GM23338 (cell line): ENCODE results near the gene UNC13C. TPM values are rescaled to one million over a fixed set of nuclear protein-coding genes. Genes with fewer than 3 reads are reported as not detected.

Source experiments
- ATAC-seq: fragments of 200-7000 bp; cut with Tn5 transposase; 3 replicates; pipeline ENCODE4 v1.9.1; 2020
- DNase-seq: peaks from one replicate; pipeline ENCODE4 v3.0.0-alpha.2; 2015; ENCODE audit warnings: low spot score
- H2AFZ ChIP-seq: fragments of 200-600 bp; sonication (generic); 2 replicates; pipeline ENCODE4 v1.8.0; 2016; ENCODE audit warnings: antibody characterized with exemption, mild to moderate bottlenecking, moderate library complexity
- H3F3A ChIP-seq: fragments of 200-600 bp; sonication (generic); replicated peaks from 2 replicates; pipeline ENCODE4 v1.8.0; 2017; ENCODE audit warnings: antibody characterized with exemption, mixed run types, low read depth
- H3K27ac ChIP-seq: fragments of 200-600 bp; sonication (generic); 2 replicates; pipeline ENCODE4 v1.6.1; 2016; ENCODE audit warnings: low read depth
- H3K27me3 ChIP-seq: fragments of 200-600 bp; sonication (generic); 2 replicates; pipeline ENCODE4 v1.8.0; 2016; ENCODE audit warnings: mild to moderate bottlenecking, mixed run types, moderate library complexity; ENCODE audit not compliant: insufficient read depth
- H3K36me3 ChIP-seq: fragments of 200-600 bp; sonication (generic); 2 replicates; pipeline ENCODE4 v1.8.0; 2016; ENCODE audit warnings: mild to moderate bottlenecking; ENCODE audit not compliant: insufficient read depth
- H3K4me1 ChIP-seq: fragments of 200-600 bp; sonication (generic); 2 replicates; pipeline ENCODE4 v1.8.0; 2016; ENCODE audit warnings: mild to moderate bottlenecking, moderate library complexity; ENCODE audit not compliant: insufficient read depth
- H3K4me2 ChIP-seq: fragments of 200-600 bp; sonication (generic); 2 replicates; pipeline ENCODE4 v1.7.1; 2017; ENCODE audit warnings: mixed run types
- H3K4me3 ChIP-seq: fragments of 200-600 bp; sonication (generic); 2 replicates; pipeline ENCODE4 v1.6.1; 2016; ENCODE audit warnings: mixed run types
- H3K79me2 ChIP-seq: fragments of 200-600 bp; sonication (generic); replicated peaks from 2 replicates; pipeline ENCODE4 v1.8.0; 2017; ENCODE audit warnings: mild to moderate bottlenecking; ENCODE audit not compliant: insufficient read depth
- H3K9me2 ChIP-seq: fragments of 200-600 bp; sonication (generic); 2 replicates; pipeline ENCODE4 v1.8.0; 2017; ENCODE audit not compliant: insufficient read depth
- H4K20me1 ChIP-seq: fragments of 200-600 bp; sonication (generic); replicated peaks from 2 replicates; pipeline ENCODE4 v1.8.0; 2017; ENCODE audit warnings: mild to moderate bottlenecking; ENCODE audit not compliant: insufficient read depth
- H3K27ac Mint-ChIP-seq: 2 replicates; pipeline ENCODE4 v1.8.0; 2020; ENCODE audit warnings: inconsistent platforms, mild to moderate bottlenecking, moderate library complexity, mixed read lengths
- H3K27me3 Mint-ChIP-seq: 3 replicates; pipeline ENCODE4 v1.8.0; 2022; ENCODE audit warnings: low read depth, mild to moderate bottlenecking, moderate library complexity, mixed read lengths, inconsistent platforms; ENCODE audit not compliant: insufficient read depth, poor library complexity
- H3K36me3 Mint-ChIP-seq: 3 replicates; pipeline ENCODE4 v1.8.0; 2021; ENCODE audit warnings: low read depth, mild to moderate bottlenecking, inconsistent platforms, moderate library complexity, mixed read lengths
- H3K4me1 Mint-ChIP-seq: 3 replicates; pipeline ENCODE4 v1.8.0; 2020; ENCODE audit warnings: mild to moderate bottlenecking, inconsistent platforms, mixed read lengths
- H3K4me3 Mint-ChIP-seq: 3 replicates; pipeline ENCODE4 v1.8.0; 2021; ENCODE audit warnings: moderate library complexity, mild to moderate bottlenecking, inconsistent platforms, mixed read lengths
- H3K9me3 Mint-ChIP-seq: 3 replicates; pipeline ENCODE4 v1.8.0; 2020; ENCODE audit warnings: moderate library complexity, mild to moderate bottlenecking, inconsistent platforms, mixed read lengths
- EZH2 ChIP-seq: fragments of 200-600 bp; sonication (generic); IDR thresholded peaks from one replicate; pipeline ENCODE4 v1.8.0; 2017; ENCODE audit warnings: antibody characterized with exemption, mild to moderate bottlenecking, low read depth; ENCODE audit not compliant: unreplicated experiment
- EZH2phosphoT487 ChIP-seq: fragments of 200-600 bp; sonication (generic); IDR thresholded peaks from one replicate; pipeline ENCODE4 v1.8.1; 2018; ENCODE audit warnings: antibody characterized with exemption; ENCODE audit not compliant: unreplicated experiment
- JUNB ChIP-seq: IDR thresholded peaks from one replicate; pipeline ENCODE4 v1.6.1; 2016; ENCODE audit warnings: antibody characterized with exemption; ENCODE audit not compliant: unreplicated experiment
- POLR2AphosphoS5 ChIP-seq: IDR thresholded peaks from 2 replicates; pipeline ENCODE4 v1.6.1; 2016; ENCODE audit warnings: antibody characterized with exemption, low read depth
- STAT1 ChIP-seq: IDR thresholded peaks from one replicate; pipeline ENCODE4 v1.6.1; 2016; ENCODE audit warnings: antibody characterized with exemption; ENCODE audit not compliant: unreplicated experiment
- ZNF331 ChIP-seq: fragments of 250-450 bp; sonication (Bioruptor Pico); IDR thresholded peaks from 2 replicates; pipeline ENCODE4 v1.5.0; 2020; ENCODE audit warnings: low read depth, mild to moderate bottlenecking, moderate library complexity
- polyA plus RNA-seq: library from polyadenylated mRNA; unstranded; fragments of >200 nt; fragmentation: Nextera tagmentation; extraction: Ambion mirVana; gene quantifications from 2 replicates; pipeline ENCODE4 v1.2.1, GENCODE V29; 2016
- total RNA-seq: library from RNA; depleted of rRNA; stranded (reverse); fragments of >200 nt; shearing (Covaris generic); gene quantifications from 2 replicates; pipeline ENCODE4 v1.2.3, GENCODE V29; 2014
- TF ChIP-seq, protein P1 (sequence below), 2 experiments: fragments of 200-600 bp in 1 of 2; sonication (generic) in 1 of 2; conservative IDR thresholded peaks; 2 replicates each; pipeline versions ENCODE4 v1.5.1 to v1.6.1; 2016 to 2017; ENCODE audit warnings: antibody characterized with exemption in 2 of 2, low read depth in 2 of 2, mild to moderate bottlenecking in 2 of 2, moderate library complexity in 1 of 2
- TF ChIP-seq, protein P2 (sequence below): IDR thresholded peaks from 2 replicates; pipeline ENCODE4 v1.6.1; 2016; ENCODE audit warnings: antibody characterized with exemption
- TF ChIP-seq, protein P3 (sequence below): fragments of 250-450 bp; sonication (Bioruptor Pico); IDR thresholded peaks from 2 replicates; pipeline ENCODE4 v1.5.0; 2020; ENCODE audit warnings: mild to moderate bottlenecking, moderate library complexity

Gene UNC13C
- total and polyA plus RNA-seq, 2 experiments from 2014 or later: 0.03 TPM; not detected in 1

DNA sequence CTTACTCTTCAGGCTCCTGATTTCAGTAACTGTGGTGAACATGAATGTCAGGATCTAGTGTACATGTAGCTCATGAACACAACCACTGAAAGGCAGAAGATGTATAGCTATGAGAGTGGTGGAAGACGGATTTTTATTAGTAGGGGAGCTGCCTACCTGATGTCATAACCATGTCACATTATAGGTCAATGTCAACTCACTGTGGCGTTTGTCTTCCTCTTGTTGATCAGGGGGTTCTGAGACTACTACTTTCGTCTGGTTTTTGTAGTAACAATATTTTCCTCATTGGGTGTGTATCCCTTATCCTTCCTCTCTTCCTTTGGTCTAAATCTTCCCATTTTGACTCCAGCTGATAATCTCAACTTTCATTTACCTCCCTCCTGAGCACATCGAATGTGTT, 7.3 kb downstream of the UNC13C start:
- Mint-ChIP-seq H3K4me1 (no peaks in the 10 kb centered on the region), H3K9me3 (peaks cover 27% of the 10 kb centered on the region), H3K36me3 (no peaks in the 10 kb centered on the region), H3K27ac (no peak overlapping the region), H3K27me3 (peaks cover 2% of the 10 kb centered on the region), H3K4me3 (no peak overlapping the region)
- Histone ChIP-seq H3K36me3 (no peaks in the 10 kb centered on the region; the same call in 1 of the 2 replicates), H3K9me2 (no peaks in the 10 kb centered on the region), H3K27ac (no peak overlapping the region), H3F3A (no peaks in the 10 kb centered on the region), H2AFZ (no peak overlapping the region), H3K27me3 (no peaks in the 10 kb centered on the region), H3K4me2 (no peak overlapping the region), H4K20me1 (no peaks in the 10 kb centered on the region), H3K79me2 (no peaks in the 10 kb centered on the region), H3K4me3 (no peak overlapping the region), H3K4me1 (no peaks in the 10 kb centered on the region)
- ATAC-seq (no peak), DNase-seq (no peak)
- TF ChIP-seq STAT1 (no peak), EZH2 (no peak), POLR2AphosphoS5 (no peak), JUNB (no peak)
- TF ChIP-seq, protein P1, sequence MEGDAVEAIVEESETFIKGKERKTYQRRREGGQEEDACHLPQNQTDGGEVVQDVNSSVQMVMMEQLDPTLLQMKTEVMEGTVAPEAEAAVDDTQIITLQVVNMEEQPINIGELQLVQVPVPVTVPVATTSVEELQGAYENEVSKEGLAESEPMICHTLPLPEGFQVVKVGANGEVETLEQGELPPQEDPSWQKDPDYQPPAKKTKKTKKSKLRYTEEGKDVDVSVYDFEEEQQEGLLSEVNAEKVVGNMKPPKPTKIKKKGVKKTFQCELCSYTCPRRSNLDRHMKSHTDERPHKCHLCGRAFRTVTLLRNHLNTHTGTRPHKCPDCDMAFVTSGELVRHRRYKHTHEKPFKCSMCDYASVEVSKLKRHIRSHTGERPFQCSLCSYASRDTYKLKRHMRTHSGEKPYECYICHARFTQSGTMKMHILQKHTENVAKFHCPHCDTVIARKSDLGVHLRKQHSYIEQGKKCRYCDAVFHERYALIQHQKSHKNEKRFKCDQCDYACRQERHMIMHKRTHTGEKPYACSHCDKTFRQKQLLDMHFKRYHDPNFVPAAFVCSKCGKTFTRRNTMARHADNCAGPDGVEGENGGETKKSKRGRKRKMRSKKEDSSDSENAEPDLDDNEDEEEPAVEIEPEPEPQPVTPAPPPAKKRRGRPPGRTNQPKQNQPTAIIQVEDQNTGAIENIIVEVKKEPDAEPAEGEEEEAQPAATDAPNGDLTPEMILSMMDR (conservative IDR thresholded peaks at IDR 0.05; ENCODE audit: low read depth in 2 of 2): no peak
- TF ChIP-seq, protein P2, sequence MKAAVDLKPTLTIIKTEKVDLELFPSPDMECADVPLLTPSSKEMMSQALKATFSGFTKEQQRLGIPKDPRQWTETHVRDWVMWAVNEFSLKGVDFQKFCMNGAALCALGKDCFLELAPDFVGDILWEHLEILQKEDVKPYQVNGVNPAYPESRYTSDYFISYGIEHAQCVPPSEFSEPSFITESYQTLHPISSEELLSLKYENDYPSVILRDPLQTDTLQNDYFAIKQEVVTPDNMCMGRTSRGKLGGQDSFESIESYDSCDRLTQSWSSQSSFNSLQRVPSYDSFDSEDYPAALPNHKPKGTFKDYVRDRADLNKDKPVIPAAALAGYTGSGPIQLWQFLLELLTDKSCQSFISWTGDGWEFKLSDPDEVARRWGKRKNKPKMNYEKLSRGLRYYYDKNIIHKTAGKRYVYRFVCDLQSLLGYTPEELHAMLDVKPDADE: no peak

DNA sequence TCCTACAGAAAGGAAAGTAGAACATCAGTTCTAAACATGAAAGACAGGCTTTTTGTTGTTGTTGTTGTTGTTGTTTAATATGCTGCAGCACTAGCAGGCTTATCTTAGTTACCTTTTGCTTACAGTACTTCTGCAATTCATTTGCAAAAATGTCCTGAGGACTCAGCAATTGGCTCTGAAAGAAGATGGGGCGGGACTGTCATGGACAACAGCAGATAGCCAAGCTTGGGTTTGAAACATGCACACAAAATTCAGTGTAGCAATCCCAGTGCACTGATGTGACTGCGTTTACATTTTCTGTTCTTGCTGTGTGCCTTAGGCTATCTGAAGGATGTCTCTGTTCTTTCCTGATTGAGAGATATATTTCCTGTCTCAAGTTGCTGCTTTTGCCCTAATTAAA, 9.2 kb downstream of the UNC13C start:
- no peaks in the 10 kb centered on the region; the same call in 1 of the 2 replicates for H3K36me3 ChIP-seq
- H3K4me2 ChIP-seq: no peak overlapping the region
- Mint-ChIP-seq H3K4me1 (no peaks in the 10 kb centered on the region), H3K9me3 (peaks cover 36% of the 10 kb centered on the region), H3K27me3 (peaks cover 2% of the 10 kb centered on the region), H3K36me3 (no peaks in the 10 kb centered on the region), H3K4me3 (no peak overlapping the region), H3K27ac (no peak overlapping the region)
- no peaks in the 10 kb centered on the region for H3K27me3 ChIP-seq
- no peak for ATAC-seq
- no peaks in the 10 kb centered on the region for H3F3A ChIP-seq
- no peaks in the 10 kb centered on the region for H3K4me1 ChIP-seq
- no peaks in the 10 kb centered on the region for H4K20me1 ChIP-seq
- no peak overlapping the region for H3K4me3 ChIP-seq
- no peak overlapping the region for H2AFZ ChIP-seq
- no peaks in the 10 kb centered on the region for H3K79me2 ChIP-seq
- H3K9me2 ChIP-seq: no peaks in the 10 kb centered on the region
- no peak for DNase-seq
- no peak overlapping the region for H3K27ac ChIP-seq
- TF ChIP-seq POLR2AphosphoS5 (no peak), EZH2phosphoT487 (no peak), ZNF331 (CRISPR knock-in tag) (no peak)
- TF ChIP-seq, protein P1 (conservative IDR thresholded peaks at IDR 0.05; ENCODE audit: low read depth in 2 of 2): no peak
- TF ChIP-seq, protein P2: no peak
- TF ChIP-seq, protein P3, sequence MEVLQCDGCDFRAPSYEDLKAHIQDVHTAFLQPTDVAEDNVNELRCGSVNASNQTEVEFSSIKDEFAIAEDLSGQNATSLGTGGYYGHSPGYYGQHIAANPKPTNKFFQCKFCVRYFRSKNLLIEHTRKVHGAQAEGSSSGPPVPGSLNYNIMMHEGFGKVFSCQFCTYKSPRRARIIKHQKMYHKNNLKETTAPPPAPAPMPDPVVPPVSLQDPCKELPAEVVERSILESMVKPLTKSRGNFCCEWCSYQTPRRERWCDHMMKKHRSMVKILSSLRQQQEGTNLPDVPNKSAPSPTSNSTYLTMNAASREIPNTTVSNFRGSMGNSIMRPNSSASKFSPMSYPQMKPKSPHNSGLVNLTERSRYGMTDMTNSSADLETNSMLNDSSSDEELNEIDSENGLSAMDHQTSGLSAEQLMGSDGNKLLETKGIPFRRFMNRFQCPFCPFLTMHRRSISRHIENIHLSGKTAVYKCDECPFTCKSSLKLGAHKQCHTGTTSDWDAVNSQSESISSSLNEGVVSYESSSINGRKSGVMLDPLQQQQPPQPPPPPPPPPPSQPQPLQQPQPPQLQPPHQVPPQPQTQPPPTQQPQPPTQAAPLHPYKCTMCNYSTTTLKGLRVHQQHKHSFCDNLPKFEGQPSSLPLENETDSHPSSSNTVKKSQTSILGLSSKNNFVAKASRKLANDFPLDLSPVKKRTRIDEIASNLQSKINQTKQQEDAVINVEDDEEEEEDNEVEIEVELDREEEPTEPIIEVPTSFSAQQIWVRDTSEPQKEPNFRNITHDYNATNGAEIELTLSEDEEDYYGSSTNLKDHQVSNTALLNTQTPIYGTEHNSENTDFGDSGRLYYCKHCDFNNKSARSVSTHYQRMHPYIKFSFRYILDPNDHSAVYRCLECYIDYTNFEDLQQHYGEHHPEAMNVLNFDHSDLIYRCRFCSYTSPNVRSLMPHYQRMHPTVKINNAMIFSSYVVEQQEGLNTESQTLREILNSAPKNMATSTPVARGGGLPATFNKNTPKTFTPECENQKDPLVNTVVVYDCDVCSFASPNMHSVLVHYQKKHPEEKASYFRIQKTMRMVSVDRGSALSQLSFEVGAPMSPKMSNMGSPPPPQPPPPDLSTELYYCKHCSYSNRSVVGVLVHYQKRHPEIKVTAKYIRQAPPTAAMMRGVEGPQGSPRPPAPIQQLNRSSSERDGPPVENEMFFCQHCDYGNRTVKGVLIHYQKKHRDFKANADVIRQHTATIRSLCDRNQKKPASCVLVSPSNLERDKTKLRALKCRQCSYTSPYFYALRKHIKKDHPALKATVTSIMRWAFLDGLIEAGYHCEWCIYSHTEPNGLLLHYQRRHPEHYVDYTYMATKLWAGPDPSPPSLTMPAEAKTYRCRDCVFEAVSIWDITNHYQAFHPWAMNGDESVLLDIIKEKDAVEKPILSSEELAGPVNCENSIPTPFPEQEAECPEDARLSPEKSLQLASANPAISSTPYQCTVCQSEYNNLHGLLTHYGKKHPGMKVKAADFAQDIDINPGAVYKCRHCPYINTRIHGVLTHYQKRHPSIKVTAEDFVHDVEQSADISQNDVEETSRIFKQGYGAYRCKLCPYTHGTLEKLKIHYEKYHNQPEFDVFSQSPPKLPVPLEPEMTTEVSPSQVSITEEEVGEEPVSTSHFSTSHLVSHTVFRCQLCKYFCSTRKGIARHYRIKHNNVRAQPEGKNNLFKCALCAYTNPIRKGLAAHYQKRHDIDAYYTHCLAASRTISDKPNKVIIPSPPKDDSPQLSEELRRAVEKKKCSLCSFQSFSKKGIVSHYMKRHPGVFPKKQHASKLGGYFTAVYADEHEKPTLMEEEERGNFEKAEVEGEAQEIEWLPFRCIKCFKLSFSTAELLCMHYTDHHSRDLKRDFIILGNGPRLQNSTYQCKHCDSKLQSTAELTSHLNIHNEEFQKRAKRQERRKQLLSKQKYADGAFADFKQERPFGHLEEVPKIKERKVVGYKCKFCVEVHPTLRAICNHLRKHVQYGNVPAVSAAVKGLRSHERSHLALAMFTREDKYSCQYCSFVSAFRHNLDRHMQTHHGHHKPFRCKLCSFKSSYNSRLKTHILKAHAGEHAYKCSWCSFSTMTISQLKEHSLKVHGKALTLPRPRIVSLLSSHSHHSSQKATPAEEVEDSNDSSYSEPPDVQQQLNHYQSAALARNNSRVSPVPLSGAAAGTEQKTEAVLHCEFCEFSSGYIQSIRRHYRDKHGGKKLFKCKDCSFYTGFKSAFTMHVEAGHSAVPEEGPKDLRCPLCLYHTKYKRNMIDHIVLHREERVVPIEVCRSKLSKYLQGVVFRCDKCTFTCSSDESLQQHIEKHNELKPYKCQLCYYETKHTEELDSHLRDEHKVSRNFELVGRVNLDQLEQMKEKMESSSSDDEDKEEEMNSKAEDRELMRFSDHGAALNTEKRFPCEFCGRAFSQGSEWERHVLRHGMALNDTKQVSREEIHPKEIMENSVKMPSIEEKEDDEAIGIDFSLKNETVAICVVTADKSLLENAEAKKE (CRISPR knock-in tag): no peak
